Peyer's patch (tissue), 4 donors: ENCODE measurements around the gene ETAA1. TPM values are rescaled to one million over a fixed set of nuclear protein-coding genes. Genes with fewer than 3 reads are reported as not detected.

Source experiments
- DNase-seq, 3 donors: peaks; one replicate each; pipeline ENCODE4 v3.0.0-alpha.2; 2017 to 2019
- H3K27ac ChIP-seq, 4 donors: fragments of 200-600 bp; sonication (generic); one replicate each; pipeline ENCODE4 v1.5.1; 2016 to 2019
- H3K27me3 ChIP-seq, 2 donors: fragments of 200-600 bp; sonication (generic); one replicate each; pipeline ENCODE4 v1.5.1; 2019
- H3K36me3 ChIP-seq, 3 donors: fragments of 200-600 bp; sonication (generic); one replicate each; pipeline ENCODE4 v1.5.1; 2016 to 2019
- H3K4me1 ChIP-seq, 4 donors: fragments of 200-600 bp; sonication (generic); one replicate each; pipeline ENCODE4 v1.5.1; 2016 to 2019
- H3K4me3 ChIP-seq, 4 donors: fragments of 200-600 bp; sonication (generic); 1 replicate in 3 of 4; 2 replicates in 1 of 4; pipeline ENCODE4 v1.5.1; 2016 to 2019; ENCODE audit warnings: mild to moderate bottlenecking in 1 of 4
- H3K9me3 ChIP-seq, 4 donors: fragments of 200-600 bp; sonication (generic); one replicate each; pipeline ENCODE4 v1.5.1; 2016 to 2019; ENCODE audit warnings: mild to moderate bottlenecking in 1 of 4
- CTCF ChIP-seq, 6 experiments: fragments of 450-650 bp in 4 of 6; fragments of 200-600 bp in 2 of 6; sonication (generic) in 1 of 6; IDR thresholded peaks; one replicate each; pipeline ENCODE4 v1.5.1; 2017 to 2019; ENCODE audit warnings: antibody characterized with exemption in 6 of 6, mild to moderate bottlenecking in 3 of 6, moderate library complexity in 1 of 6
- POLR2A ChIP-seq, 2 donors: fragments of 450-650 bp; IDR thresholded peaks; one replicate each; pipeline ENCODE4 v1.5.1; 2017; ENCODE audit warnings: antibody characterized with exemption in 2 of 2, mild to moderate bottlenecking in 2 of 2, moderate library complexity in 2 of 2
- total RNA-seq, 4 donors: library from RNA; depleted of rRNA; stranded (reverse); fragments of >200 nt; gene quantifications; one replicate each; pipeline ENCODE4 v1.1.0, GENCODE V29; 2016

ETAA1 gene
- total RNA-seq, 4 donors from 2014 or later = 10.9 to 22.3 (median 12.4) TPM

GRCh38 chr2:67414867-67415266 lies 17.7 kb downstream of the ETAA1 start:
- no peaks in the 10 kb centered on the region for H3K4me1 ChIP-seq
- DNase-seq = no peak
- peaks cover 0 to 12% (median 0%) of the 10 kb centered on the region in 3 donors for H3K36me3 ChIP-seq
- no peak overlapping the region for H3K4me3 ChIP-seq
- H3K9me3 ChIP-seq = no peaks in the 10 kb centered on the region
- H3K27ac ChIP-seq = no peak overlapping the region
- H3K27me3 ChIP-seq = no peaks in the 10 kb centered on the region
- TF ChIP-seq CTCF (IDR thresholded peaks at IDR 0.05) (no peak), POLR2A (IDR thresholded peaks at IDR 0.05) (no peak)

- H3K9me3 ChIP-seq = no peaks in the 10 kb centered on the region
- H3K36me3 ChIP-seq = no peaks in the 10 kb centered on the region
Measured at GRCh38 chr2:67416136-67416535, 19.0 kb downstream of the ETAA1 start.

GRCh38 chr2:67423489-67423888 lies 26.4 kb downstream of the ETAA1 start:
- DNase-seq = no peak
- no peaks in the 10 kb centered on the region for H3K27me3 ChIP-seq
- H3K27ac ChIP-seq = no peak overlapping the region
- H3K36me3 ChIP-seq = no peaks in the 10 kb centered on the region
- no peak overlapping the region for H3K4me3 ChIP-seq
- TF ChIP-seq POLR2A (IDR thresholded peaks at IDR 0.05) = no peak
- no peak for TF ChIP-seq CTCF (IDR thresholded peaks at IDR 0.05)
- no peaks in the 10 kb centered on the region for H3K4me1 ChIP-seq
- H3K9me3 ChIP-seq = peaks cover 0 to 8% (median 2%) of the 10 kb centered on the region in 4 donors

More at GRCh38 chr2:67416136-67416535, 19.0 kb downstream of the ETAA1 start:
- Histone ChIP-seq H3K27me3 (no peaks in the 10 kb centered on the region), H3K4me3 (no peak overlapping the region), H3K4me1 (no peaks in the 10 kb centered on the region), H3K27ac (no peak overlapping the region)
- no peak for DNase-seq
- TF ChIP-seq POLR2A (IDR thresholded peaks at IDR 0.05) = no peak

- no peaks in the 10 kb centered on the region for H3K4me1 ChIP-seq
- no peak for TF ChIP-seq CTCF (IDR thresholded peaks at IDR 0.05)
- no peak for TF ChIP-seq POLR2A (IDR thresholded peaks at IDR 0.05)
- no peak for DNase-seq
- H3K27ac ChIP-seq = no peak overlapping the region
- no peak overlapping the region for H3K4me3 ChIP-seq
- no peaks in the 10 kb centered on the region for H3K9me3 ChIP-seq
- no peaks in the 10 kb centered on the region for H3K36me3 ChIP-seq
- no peaks in the 10 kb centered on the region for H3K27me3 ChIP-seq
Measured at GRCh38 chr2:67436221-67436620, 39.1 kb downstream of the ETAA1 start.

GRCh38 chr2:67437114-67437513 lies 40.0 kb downstream of the ETAA1 start:
- Histone ChIP-seq H3K4me3 (no peak overlapping the region), H3K4me1 (no peaks in the 10 kb centered on the region), H3K27me3 (no peaks in the 10 kb centered on the region), H3K27ac (no peak overlapping the region), H3K9me3 (no peaks in the 10 kb centered on the region), H3K36me3 (no peaks in the 10 kb centered on the region)
- DNase-seq = no peak
- TF ChIP-seq POLR2A (IDR thresholded peaks at IDR 0.05) (no peak), CTCF (IDR thresholded peaks at IDR 0.05) (no peak)

GRCh38 chr2:67438337-67438736 lies 41.2 kb downstream of the ETAA1 start:
- no peaks in the 10 kb centered on the region for H3K36me3 ChIP-seq
- no peaks in the 10 kb centered on the region for H3K9me3 ChIP-seq
- H3K27me3 ChIP-seq = no peaks in the 10 kb centered on the region
- H3K4me3 ChIP-seq = no peak overlapping the region
- no peak overlapping the region for H3K27ac ChIP-seq
- no peak for DNase-seq
- no peak for TF ChIP-seq CTCF (IDR thresholded peaks at IDR 0.05)
- no peak for TF ChIP-seq POLR2A (IDR thresholded peaks at IDR 0.05)
- H3K4me1 ChIP-seq = no peaks in the 10 kb centered on the region
